OCI-LY1 (cell line): ENCODE measurements around the gene CACNA1E.

Experiments used
- H2AFZ ChIP-seq: fragments of 200-600 bp; sonication (generic), shearing (Covaris generic); 2 replicates; pipeline ENCODE4 v1.6.0; 2014; ENCODE audit warnings: antibody characterized with exemption, mild to moderate bottlenecking, low read length
- H3F3A ChIP-seq: fragments of 200-600 bp; sonication (generic), shearing (Covaris generic); 2 replicates; pipeline ENCODE4 v1.6.0; 2014; ENCODE audit warnings: mild to moderate bottlenecking, antibody characterized with exemption, low read length, moderate library complexity; ENCODE audit not compliant: insufficient read depth
- H3K27ac ChIP-seq: fragments of 200-600 bp; sonication (generic); 2 replicates; pipeline ENCODE4 v1.5.1; 2014; ENCODE audit warnings: low read length, mixed run types, mild to moderate bottlenecking, low read depth; ENCODE audit not compliant: poor library complexity, severe bottlenecking
- H3K27me3 ChIP-seq: fragments of 200-600 bp; sonication (generic); 2 replicates; pipeline ENCODE4 v1.6.0; 2014; ENCODE audit warnings: antibody characterized with exemption, mild to moderate bottlenecking, low read length, moderate library complexity; ENCODE audit not compliant: insufficient read depth
- H3K36me3 ChIP-seq: fragments of 200-600 bp; sonication (generic); 2 replicates; pipeline ENCODE4 v1.6.1; 2014; ENCODE audit warnings: mild to moderate bottlenecking, antibody characterized with exemption, low read length, moderate library complexity, mixed read lengths; ENCODE audit not compliant: insufficient read depth
- H3K4me1 ChIP-seq: fragments of 200-600 bp; sonication (generic); 2 replicates; pipeline ENCODE4 v1.5.1; 2014; ENCODE audit warnings: mild to moderate bottlenecking, low read length, moderate library complexity; ENCODE audit not compliant: insufficient read depth, severe bottlenecking
- H3K4me2 ChIP-seq: fragments of 200-600 bp; sonication (generic), shearing (Covaris generic); 2 replicates; pipeline ENCODE4 v1.6.1; 2014; ENCODE audit warnings: low read length
- H3K4me3 ChIP-seq: fragments of 200-600 bp; sonication (generic); 2 replicates; pipeline ENCODE4 v1.5.1; 2014; ENCODE audit warnings: low read length, low read depth, mild to moderate bottlenecking, mixed read lengths; ENCODE audit not compliant: poor library complexity, severe bottlenecking
- H3K79me2 ChIP-seq: fragments of 200-600 bp; shearing (Covaris generic); 2 replicates; pipeline ENCODE4 v1.6.1; 2016; ENCODE audit warnings: mixed run types, low read length, mixed read lengths; ENCODE audit not compliant: insufficient read depth
- H3K9ac ChIP-seq: fragments of 200-600 bp; sonication (generic), shearing (Covaris generic); 2 replicates; pipeline ENCODE4 v1.6.1; 2014; ENCODE audit warnings: mild to moderate bottlenecking, low read length, mixed read lengths
- H3K9me2 ChIP-seq: fragments of 200-600 bp; sonication (generic), shearing (Covaris generic); 2 replicates; pipeline ENCODE4 v1.6.1; 2014; ENCODE audit warnings: low read depth, mild to moderate bottlenecking, low read length, mixed read lengths
- H3K9me3 ChIP-seq: fragments of 200-600 bp; shearing (Covaris generic); 2 replicates; pipeline ENCODE4 v1.6.1; 2014; ENCODE audit warnings: low read length, mixed read lengths
- H4K20me1 ChIP-seq: fragments of 200-600 bp; sonication (generic), shearing (Covaris generic); 2 replicates; pipeline ENCODE4 v1.6.0; 2016; ENCODE audit warnings: mild to moderate bottlenecking, low read length; ENCODE audit not compliant: insufficient read depth
- EZH2 ChIP-seq: fragments of 200-600 bp; sonication (generic), shearing (Covaris generic); IDR thresholded peaks from 2 replicates; pipeline ENCODE4 v1.8.0; 2017; ENCODE audit warnings: borderline replicate concordance, mixed run types, mild to moderate bottlenecking, antibody characterized with exemption, low read length, moderate library complexity, mixed read lengths
- TF ChIP-seq, protein P1 (sequence below): fragments of 200-600 bp; sonication (generic), shearing (Covaris generic); IDR thresholded peaks from 2 replicates; pipeline ENCODE4 v1.5.1; 2017; ENCODE audit warnings: mild to moderate bottlenecking, antibody characterized with exemption, low read length, moderate library complexity, mixed read lengths

CACNA1E gene

DNA sequence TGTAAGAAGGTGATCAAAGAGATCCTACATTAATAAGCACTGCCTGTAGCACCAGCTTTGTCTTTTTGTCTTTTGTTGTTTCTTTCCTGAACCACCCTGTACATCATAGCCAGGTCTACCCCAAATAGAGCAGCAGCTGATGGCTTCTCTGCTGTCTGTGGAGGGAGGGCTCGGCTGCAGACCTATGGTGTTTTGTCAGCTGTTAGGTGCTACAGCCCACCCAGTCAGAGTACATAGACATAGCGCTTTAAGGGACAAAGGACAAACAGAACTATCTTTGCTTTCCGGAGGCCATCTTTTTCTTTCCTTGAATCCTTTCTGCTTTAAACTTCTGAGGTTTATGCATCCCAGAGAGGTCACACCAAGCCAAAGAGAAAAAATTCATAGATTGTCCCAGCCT is 320.1 kb downstream of the CACNA1E start:
- Histone ChIP-seq H3K9me2 (no peaks in the 10 kb centered on the region), H4K20me1 (no peaks in the 10 kb centered on the region), H3F3A (no peaks in the 10 kb centered on the region), H3K4me3 (no peak overlapping the region), H3K27ac (no peak overlapping the region), H3K36me3 (no peaks in the 10 kb centered on the region), H3K4me2 (no peak overlapping the region), H3K79me2 (no peaks in the 10 kb centered on the region), H2AFZ (no peak overlapping the region), H3K9me3 (no peaks in the 10 kb centered on the region), H3K27me3 (no peaks in the 10 kb centered on the region), H3K4me1 (no peaks in the 10 kb centered on the region), H3K9ac (no peak overlapping the region)
- no peak for TF ChIP-seq EZH2
- TF ChIP-seq, protein P1, sequence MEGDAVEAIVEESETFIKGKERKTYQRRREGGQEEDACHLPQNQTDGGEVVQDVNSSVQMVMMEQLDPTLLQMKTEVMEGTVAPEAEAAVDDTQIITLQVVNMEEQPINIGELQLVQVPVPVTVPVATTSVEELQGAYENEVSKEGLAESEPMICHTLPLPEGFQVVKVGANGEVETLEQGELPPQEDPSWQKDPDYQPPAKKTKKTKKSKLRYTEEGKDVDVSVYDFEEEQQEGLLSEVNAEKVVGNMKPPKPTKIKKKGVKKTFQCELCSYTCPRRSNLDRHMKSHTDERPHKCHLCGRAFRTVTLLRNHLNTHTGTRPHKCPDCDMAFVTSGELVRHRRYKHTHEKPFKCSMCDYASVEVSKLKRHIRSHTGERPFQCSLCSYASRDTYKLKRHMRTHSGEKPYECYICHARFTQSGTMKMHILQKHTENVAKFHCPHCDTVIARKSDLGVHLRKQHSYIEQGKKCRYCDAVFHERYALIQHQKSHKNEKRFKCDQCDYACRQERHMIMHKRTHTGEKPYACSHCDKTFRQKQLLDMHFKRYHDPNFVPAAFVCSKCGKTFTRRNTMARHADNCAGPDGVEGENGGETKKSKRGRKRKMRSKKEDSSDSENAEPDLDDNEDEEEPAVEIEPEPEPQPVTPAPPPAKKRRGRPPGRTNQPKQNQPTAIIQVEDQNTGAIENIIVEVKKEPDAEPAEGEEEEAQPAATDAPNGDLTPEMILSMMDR, result no peak

GRCh38 chr1:181804989-181805388 is 321.7 kb downstream of the CACNA1E start:
- no peak overlapping the region for H3K4me2 ChIP-seq
- no peaks in the 10 kb centered on the region for H4K20me1 ChIP-seq
- no peak overlapping the region for H3K9ac ChIP-seq
- no peaks in the 10 kb centered on the region for H3F3A ChIP-seq
- H3K9me3 ChIP-seq, result no peaks in the 10 kb centered on the region
- no peaks in the 10 kb centered on the region for H3K27me3 ChIP-seq
- H2AFZ ChIP-seq, result no peak overlapping the region
- H3K79me2 ChIP-seq, result no peaks in the 10 kb centered on the region
- TF ChIP-seq, protein P1, result no peak
- no peak for TF ChIP-seq EZH2
- no peaks in the 10 kb centered on the region for H3K36me3 ChIP-seq
- no peak overlapping the region for H3K4me3 ChIP-seq
- no peaks in the 10 kb centered on the region for H3K4me1 ChIP-seq
- no peaks in the 10 kb centered on the region for H3K9me2 ChIP-seq
- no peak overlapping the region for H3K27ac ChIP-seq

GRCh38 chr1:181806746-181807145 is 323.4 kb downstream of the CACNA1E start:
- TF ChIP-seq, protein P1, result no peak
- no peak for TF ChIP-seq EZH2
- Histone ChIP-seq H3K36me3 (no peaks in the 10 kb centered on the region), H3K79me2 (no peaks in the 10 kb centered on the region)

More at GRCh38 chr1:181806746-181807145, 323.4 kb downstream of the CACNA1E start:
- Histone ChIP-seq H3K27me3 (no peaks in the 10 kb centered on the region), H3K9ac (no peak overlapping the region), H2AFZ (no peak overlapping the region), H3K4me3 (no peak overlapping the region), H3K4me2 (no peak overlapping the region), H3K27ac (no peak overlapping the region), H3K9me2 (no peaks in the 10 kb centered on the region), H3F3A (no peaks in the 10 kb centered on the region), H3K4me1 (no peaks in the 10 kb centered on the region), H4K20me1 (no peaks in the 10 kb centered on the region), H3K9me3 (no peaks in the 10 kb centered on the region)
